ENCODE data around the gene AGPAT4.

GRCh38 chr6:161235776-161236633 is 37.9 kb downstream of the AGPAT4 start:
- TF ChIP-seq CTCF (conservative IDR thresholded peaks at IDR 0.05; ENCODE audit: low read length) (no peak), EZH2phosphoT487 (IDR thresholded peaks at IDR 0.05; ENCODE audit: borderline replicate concordance) (no peak)
